ENCODE results near the gene PCDHA11.
"Not testable (repeated sequence)": the region's sequence is repeated elsewhere in the genome, so short reads cannot be mapped to it uniquely, and the experiment has no call there.

DNA sequence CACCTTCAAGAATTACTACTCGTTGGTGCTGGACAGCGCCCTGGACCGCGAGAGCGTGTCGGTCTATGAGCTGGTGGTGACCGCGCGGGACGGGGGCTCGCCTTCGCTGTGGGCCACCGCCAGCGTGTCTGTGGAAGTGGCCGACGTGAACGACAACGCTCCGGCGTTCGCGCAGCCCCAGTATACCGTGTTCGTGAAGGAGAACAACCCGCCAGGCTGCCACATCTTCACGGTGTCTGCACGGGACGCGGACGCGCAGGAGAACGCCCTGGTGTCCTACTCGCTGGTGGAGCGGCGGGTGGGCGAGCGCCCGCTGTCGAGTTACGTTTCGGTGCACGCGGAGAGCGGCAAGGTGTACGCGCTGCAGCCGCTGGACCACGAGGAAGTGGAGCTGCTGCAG lies 45.8 kb upstream of the PCDHA11 start:
- TF ChIP-seq, protein P1, sequence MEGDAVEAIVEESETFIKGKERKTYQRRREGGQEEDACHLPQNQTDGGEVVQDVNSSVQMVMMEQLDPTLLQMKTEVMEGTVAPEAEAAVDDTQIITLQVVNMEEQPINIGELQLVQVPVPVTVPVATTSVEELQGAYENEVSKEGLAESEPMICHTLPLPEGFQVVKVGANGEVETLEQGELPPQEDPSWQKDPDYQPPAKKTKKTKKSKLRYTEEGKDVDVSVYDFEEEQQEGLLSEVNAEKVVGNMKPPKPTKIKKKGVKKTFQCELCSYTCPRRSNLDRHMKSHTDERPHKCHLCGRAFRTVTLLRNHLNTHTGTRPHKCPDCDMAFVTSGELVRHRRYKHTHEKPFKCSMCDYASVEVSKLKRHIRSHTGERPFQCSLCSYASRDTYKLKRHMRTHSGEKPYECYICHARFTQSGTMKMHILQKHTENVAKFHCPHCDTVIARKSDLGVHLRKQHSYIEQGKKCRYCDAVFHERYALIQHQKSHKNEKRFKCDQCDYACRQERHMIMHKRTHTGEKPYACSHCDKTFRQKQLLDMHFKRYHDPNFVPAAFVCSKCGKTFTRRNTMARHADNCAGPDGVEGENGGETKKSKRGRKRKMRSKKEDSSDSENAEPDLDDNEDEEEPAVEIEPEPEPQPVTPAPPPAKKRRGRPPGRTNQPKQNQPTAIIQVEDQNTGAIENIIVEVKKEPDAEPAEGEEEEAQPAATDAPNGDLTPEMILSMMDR (conservative IDR thresholded peaks at IDR 0.05 in 1 of 2, IDR thresholded peaks at IDR 0.05 in 1 of 2; ENCODE audit: extremely low read depth in 1 of 2, insufficient read depth in 1 of 2, low read depth in 1 of 2, low read length in 2 of 2): not testable (repeated sequence)
- TF ChIP-seq EZH2 (IDR thresholded peaks at IDR 0.05; ENCODE audit: borderline replicate concordance, low read length): not testable (repeated sequence)

Measured in mammary epithelial cell (primary cell).